Stimulated activated CD8-positive, alpha-beta memory T cell treated with anti-CD3 and anti-CD28 coated beads, Interleukin-4, amount 100 ng/mL, for 48 hours (primary cell): Measurements from ENCODE around the gene UBE2H.
"Not testable (repeated sequence)": the region's sequence is repeated elsewhere in the genome, so short reads cannot be mapped to it uniquely, and the experiment has no call there.

ENCODE experiments used
- DNase-seq: peaks from one replicate; pipeline ENCODE4 v3.0.0-alpha.2; 2020

Gene UBE2H

GRCh38 chr7:129907122-129907736 lies 45.5 kb downstream of the UBE2H start:
- no peak for DNase-seq

GRCh38 chr7:129906700-129907099 lies 46.1 kb downstream of the UBE2H start:
- DNase-seq: no peak

DNA sequence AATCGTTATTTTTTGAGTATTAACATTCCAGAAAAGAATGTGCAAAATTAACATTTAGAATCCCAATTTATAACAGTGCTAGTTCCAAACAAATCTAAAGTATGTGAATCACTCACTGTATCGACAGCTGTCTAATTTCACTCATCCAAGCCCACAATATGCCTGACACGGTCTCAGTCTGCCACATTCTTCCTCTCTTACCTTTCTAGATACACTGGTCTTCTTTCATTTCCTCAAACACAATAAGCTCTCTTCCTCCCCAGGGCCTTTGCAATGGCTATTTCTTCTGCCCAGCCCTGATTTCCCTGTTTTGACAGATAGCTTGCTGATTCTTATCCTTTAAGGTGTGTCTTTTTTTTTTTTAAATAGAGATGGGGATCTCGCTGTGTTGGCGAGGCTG lies 48.8 kb downstream of the UBE2H start:
- DNase-seq: no peak

DNA sequence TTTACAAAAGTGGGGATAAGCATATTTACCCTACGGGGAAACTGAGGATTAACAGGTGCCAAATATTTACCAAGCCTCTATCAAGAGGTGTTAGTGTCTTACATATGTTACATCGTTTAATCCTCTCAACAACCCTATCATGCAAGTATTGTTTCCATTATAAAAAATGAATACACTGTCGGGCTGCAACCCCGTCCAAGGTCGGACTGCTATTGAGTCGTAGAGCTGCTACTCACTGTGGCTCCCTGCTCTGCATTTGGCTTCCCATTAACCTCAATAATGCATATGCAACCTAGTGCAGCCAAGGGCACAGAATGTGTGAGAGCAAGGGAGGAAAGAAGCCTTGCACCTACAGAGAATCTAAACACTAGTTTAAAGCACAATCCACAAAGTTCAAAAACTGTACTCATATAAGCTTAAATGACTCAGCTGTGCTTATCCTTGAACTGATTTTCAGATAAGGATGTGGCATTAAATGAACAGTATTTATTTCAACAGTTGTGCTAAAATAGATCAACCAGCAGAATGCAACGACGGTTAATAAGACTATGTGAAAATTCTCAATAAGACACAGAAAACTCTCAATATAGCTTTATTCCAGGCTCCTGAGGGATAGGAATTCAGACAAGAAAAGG lies 49.9 kb downstream of the UBE2H start:
- DNase-seq: no peak

DNA sequence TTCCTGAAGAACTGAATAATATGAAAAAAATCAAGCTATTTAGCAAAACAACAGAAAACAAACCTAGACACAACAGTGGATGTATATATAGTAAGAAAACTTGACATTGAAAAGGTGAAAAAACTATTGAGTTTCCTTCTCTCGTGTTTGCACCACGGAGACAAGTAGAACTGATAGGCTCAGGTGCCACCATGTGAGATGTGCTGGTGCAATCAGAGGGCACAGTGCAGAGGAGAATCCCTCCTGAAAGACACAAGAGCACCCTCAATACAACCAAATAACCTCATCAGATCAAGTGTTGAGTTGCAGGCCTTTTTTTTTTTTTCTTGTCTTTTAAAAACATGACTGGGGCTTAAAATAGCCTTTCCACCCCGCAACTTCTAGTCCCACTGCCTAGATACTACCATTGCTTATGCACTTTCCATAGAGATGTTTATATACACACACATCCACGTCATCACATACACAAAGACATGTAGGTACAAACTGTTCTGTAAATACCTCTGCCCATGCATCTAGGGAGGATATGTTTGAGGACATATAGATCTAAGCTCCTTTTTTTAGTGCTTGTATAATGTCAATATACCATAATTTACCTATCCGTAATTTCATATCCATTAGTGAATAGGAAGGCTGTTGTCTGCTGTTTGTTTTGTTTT lies 54.1 kb downstream of the UBE2H start:
- DNase-seq: no peak

GRCh38 chr7:129898007-129898406 lies 54.8 kb downstream of the UBE2H start:
- DNase-seq: no peak

DNA sequence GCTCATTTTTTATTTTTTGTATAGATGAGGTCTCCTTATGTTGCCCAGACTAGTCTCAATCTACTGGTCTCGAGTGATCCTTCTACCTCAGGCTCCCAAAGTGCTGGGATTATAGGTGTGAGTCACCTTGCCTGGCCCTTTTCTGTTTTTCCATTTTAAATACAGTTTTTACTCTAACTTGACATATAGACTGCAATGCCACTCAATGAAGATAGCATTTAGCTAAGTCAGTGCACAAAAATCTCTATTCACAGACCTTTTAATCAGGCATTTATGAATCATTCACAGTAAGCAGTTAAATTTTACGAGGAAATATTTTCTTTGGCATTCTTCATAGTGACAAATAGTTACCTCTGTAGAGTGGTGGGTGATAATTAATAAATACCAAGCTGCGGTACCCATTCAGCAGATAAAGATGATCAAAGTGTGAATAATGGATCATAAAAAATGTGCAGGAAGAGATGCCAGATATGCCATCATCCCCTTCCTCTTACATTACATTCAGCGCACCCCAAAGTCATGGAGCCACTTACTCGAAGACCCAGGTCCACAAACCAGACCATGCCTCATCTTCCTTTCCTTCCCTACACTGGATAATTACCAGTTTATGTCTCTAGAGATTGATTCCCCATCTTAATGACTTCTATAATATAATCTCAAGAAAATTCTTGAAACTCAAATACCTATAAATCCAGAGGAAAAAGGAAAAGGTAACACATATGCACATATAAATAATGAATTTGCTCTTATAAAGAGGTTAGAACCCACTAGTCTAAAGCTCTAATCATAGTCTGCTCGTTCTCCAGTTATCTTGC lies 56.0 kb downstream of the UBE2H start:
- no peak for DNase-seq

GRCh38 chr7:129894184-129894583 lies 58.6 kb downstream of the UBE2H start:
- DNase-seq: not testable (repeated sequence)

GRCh38 chr7:129890090-129890489 lies 62.7 kb downstream of the UBE2H start:
- DNase-seq: no peak

DNA sequence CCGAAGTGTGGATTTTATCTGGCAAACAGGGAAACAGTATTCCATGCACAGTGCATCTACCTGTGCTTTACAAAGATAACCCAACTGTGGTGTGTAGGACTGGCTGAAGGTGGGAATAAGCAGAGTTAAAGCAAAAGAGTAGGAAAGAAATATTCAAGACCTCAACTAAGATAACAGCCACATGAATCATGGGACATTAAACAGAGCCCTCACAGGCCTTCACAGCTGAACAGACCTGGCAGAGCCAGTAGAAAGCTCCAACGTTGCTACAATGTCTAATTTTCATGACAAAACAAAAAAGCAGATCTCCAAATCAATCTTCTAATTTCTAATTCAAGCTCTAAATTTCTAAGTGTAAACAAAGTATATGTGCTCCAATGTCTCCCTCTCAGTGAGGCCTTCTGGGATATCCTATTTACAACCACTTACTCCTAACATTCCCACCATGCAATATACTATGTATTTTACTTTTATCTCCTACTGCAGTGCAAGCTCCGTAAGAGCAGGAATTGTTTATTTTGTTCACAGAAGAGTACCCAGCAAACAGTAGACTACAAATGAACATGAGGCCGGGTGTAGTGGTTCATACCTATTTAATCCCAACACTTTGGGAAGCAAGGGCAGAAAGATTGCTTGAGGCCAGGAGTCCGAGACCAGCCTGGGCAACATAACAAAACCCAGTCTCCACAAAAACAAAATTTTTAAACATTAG lies 63.5 kb downstream of the UBE2H start:
- DNase-seq: no peak

DNA sequence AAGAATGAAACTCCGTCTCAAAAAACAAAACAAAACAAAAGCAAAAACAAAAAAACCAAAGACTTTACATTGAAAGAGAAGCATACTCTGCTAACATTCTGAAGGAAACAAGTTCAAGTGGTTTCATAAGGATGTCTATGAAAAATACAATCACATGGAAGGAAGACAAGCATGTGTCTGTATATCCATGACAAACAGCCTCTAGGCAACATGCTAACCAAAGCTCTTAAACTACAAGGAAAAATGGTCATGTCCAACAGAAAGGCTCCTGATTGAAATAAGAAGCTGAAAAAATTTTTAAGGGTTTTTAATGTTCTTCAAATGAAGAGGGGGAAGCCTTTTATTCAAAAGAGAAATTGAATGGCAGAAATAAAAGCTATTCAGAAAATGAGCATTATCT lies 64.9 kb downstream of the UBE2H start:
- no peak for DNase-seq

DNA sequence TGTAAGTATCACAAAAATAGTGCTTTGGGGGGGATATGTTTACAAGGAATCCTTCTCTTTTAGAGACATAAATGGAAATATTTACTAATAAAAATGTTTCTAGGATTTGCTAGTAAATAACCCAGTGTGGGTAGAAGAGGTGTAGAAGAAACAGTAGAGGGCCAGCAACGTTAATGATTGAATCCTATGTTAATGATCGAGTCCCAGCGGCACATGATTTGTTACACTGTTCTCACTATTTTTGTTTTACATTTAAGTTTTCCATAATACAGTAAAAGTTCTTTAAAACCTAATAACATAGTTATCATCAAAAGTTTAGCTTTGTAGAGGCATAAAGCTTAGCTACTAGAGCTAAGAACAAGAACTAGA lies 66.0 kb downstream of the UBE2H start:
- no peak for DNase-seq

DNA sequence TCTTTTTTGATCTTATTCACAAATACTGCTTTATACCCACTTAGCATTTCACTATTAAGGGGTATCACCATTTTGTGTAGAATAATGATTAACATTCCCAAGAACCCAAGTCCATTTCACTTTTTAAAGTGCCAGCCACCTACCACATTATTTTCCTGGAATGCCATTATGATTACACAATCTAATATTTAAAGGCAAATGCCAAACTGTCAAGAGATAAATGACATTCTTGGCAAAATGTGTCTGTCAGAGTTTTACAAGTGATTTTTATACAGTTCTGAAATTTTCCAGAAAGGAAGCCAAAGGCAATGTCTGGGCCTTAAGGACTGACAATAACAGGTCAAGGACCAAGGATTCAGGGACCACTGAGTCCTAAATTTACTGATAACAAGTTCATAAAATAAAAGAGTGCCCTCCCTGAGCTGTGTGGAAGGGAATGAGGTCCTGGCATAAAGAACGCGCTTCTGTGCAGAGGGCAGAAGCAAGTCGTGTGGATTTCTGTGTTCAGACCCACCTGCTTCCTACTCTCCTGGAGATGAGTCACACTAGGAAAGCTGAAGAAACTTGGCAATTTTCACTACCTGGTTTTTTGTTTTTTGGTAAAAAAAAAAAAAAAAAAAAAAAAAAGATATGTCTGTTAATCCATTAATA lies 66.5 kb downstream of the UBE2H start:
- DNase-seq: no peak

DNA sequence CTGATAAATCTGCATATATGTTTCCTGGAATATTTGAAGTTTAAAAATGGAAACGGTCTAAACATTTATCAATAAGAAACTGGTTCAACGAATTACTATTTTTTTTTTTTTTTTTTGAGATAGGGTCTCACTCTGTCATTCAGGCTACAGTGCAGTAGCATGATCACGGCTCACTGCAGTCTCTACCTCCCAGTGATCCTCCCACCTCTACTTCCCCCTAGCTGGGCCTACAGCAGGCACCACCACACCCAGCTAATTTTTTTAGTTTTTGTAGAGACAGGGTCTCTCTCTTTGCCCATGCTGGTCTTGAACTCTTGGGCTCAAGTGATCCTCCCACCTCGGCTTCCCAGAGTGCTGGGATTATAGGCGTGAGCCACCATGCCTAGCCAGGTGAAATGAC lies 68.3 kb downstream of the UBE2H start:
- DNase-seq: no peak

DNA sequence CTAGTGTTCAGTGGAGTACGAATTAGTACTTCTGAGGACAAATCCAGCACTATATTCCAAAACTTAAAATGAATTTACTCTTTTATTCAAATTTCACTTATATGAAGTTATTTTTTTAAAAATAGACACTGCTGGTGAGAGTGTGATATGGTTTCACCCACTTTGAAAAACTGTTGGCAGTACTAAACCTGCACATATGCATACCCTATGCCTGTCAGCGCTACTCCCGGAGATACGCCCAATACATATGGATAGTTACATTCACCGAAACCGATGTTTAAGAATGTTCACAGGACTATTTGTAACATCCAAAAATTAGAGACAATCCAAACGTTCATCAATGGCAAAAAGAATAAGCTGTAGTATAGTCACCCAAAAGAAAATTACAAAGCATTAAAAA lies 69.6 kb downstream of the UBE2H start:
- DNase-seq: no peak

GRCh38 chr7:129882531-129882930 lies 70.2 kb downstream of the UBE2H start:
- no peak for DNase-seq

GRCh38 chr7:129877146-129877792 lies 75.5 kb downstream of the UBE2H start:
- no peak for DNase-seq

GRCh38 chr7:129875745-129876411 lies 76.9 kb downstream of the UBE2H start:
- no peak for DNase-seq

- DNase-seq: no peak
Observed at GRCh38 chr7:129875160-129875559, 77.6 kb downstream of the UBE2H start.

DNA sequence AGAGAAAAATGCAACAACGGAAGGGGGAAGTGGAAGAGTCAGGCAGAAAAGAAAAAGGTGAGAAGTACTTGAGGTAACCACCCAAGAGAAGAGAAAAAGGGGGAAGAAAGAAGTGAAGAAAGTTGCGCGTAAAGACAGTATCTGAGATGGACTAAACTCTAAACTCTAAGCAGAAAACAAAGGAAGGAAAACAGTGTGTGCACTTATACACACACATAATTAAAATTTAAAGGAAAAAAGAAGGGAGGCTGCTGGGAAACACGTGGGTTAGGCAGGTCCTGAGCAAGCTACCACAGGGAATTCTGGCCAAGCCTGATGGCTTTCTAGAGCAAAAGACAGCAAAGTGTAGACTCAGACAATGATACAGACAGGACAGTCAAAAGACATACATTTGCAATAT lies 78.0 kb downstream of the UBE2H start:
- DNase-seq: no peak

- DNase-seq: peak; percentile 38
Observed at GRCh38 chr7:129872054-129872453, 80.7 kb downstream of the UBE2H start.
